D721Med (cell line): ENCODE results near the gene NR0B2.

Experiments used
- DNase-seq: peaks from one replicate; pipeline ENCODE4 v3.0.0; 2011; ENCODE audit warnings: low spot score; ENCODE audit not compliant: insufficient read length
- FAIRE-seq: peaks from 2 replicates; lab custom pipeline; 2011; peaks lifted over from hg19 to GRCh38; lab: Jason Lieb, UNC
- TF ChIP-seq, protein P1 (sequence below): IDR thresholded peaks from 2 replicates; pipeline ENCODE4 v1.5.1; 2012; ENCODE audit warnings: mild to moderate bottlenecking, control low read depth; ENCODE audit not compliant: insufficient read depth; ENCODE audit errors: missing control alignments

The NR0B2 gene

DNA sequence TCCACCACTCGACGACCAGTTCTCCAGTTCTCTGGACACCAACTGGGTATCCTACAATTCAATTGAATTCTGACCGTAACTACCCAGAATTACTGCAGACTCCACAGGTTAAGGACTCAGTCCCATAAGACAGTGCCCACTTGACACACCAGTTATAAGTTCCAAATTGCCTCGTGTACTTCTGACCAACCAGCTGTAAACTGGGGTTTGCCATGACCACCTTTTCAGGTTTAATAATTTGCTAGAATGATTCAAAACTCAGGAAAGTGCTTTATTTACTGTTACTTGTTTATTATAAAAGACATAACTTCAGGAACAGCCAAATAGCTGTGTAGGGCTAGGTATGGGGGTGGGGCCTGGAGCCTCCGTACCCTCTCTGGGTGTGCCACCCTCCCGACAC is 23.0 kb upstream of the NR0B2 start:
- DNase-seq, result no peak
- no peak for FAIRE-seq
- TF ChIP-seq, protein P1, sequence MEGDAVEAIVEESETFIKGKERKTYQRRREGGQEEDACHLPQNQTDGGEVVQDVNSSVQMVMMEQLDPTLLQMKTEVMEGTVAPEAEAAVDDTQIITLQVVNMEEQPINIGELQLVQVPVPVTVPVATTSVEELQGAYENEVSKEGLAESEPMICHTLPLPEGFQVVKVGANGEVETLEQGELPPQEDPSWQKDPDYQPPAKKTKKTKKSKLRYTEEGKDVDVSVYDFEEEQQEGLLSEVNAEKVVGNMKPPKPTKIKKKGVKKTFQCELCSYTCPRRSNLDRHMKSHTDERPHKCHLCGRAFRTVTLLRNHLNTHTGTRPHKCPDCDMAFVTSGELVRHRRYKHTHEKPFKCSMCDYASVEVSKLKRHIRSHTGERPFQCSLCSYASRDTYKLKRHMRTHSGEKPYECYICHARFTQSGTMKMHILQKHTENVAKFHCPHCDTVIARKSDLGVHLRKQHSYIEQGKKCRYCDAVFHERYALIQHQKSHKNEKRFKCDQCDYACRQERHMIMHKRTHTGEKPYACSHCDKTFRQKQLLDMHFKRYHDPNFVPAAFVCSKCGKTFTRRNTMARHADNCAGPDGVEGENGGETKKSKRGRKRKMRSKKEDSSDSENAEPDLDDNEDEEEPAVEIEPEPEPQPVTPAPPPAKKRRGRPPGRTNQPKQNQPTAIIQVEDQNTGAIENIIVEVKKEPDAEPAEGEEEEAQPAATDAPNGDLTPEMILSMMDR, result no peak

DNA sequence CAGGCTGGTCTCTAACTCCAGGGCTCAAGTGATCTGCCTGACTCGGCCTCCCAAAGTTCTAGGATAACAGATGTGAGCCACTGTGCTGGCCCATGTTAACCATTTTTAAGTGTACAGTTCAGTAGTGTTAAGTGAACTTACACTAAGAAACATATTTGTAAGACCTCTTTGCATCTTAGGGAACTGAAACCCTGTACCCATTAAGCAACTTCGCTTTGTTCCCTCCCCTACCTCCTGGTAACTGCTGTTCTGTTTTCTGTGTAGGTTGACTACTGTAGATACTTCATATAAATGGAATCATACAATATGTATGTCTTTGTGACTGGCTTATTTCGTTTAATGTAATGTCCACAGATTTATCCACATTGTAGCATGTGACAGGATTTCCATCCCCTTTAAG is 18.8 kb upstream of the NR0B2 start:
- FAIRE-seq (no peak), DNase-seq (no peak)
- TF ChIP-seq, protein P1, result no peak

DNA sequence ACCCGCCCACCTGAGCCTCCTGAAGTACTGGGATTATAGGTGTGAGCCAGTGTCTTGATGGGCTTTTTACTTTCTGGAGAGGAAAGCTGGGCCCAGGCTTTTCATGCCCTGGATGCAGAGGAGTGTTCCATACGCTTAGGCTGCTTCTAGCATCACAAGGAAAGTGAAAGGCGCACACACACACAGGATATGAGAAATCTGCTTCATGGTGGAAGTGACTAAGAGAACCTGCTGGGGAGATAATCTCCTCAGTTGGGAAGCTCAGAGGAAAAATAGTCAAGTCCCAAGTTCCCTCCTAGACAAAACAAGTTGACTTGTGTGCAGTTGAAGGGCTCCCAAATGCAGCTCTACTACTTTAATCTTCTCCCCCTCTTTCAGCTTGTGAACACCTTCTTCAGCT is 9.9 kb upstream of the NR0B2 start:
- TF ChIP-seq, protein P1, result no peak
- no peak for FAIRE-seq
- DNase-seq, result no peak

DNA sequence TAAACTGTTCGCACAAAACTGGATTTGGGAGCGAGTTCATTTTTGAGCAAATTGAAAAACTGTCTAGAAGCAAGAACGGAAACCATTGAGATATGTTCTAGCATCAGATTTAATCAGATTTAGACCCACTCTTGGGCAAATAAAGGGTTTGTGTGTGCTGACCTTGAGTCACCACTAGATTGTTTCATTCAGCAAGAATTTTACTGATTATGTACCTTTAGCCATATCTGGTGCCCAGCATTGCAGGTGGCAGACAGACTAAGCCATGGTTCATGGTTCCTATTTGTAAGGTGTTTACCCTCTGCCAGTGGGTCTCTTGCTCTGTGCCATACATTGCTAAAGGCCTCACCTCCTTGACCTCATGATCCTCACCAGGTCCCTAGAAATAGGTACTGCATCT is 9.1 kb upstream of the NR0B2 start:
- FAIRE-seq (no peak), DNase-seq (no peak)
- TF ChIP-seq, protein P1, result no peak

DNA sequence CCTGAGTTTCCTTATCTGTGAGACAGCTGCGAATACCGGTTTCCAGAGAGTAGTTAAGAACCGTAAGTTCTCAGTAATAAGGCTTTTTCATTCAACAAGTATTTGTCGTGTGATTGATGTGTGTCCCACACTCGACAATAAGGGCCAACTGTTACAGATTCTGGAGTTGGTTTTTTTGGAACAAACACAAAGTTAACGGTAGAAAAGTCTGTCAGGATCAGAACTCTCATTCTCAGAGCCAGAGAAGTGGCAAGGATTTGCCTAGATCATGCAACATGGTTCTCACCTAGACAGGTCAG is 8.6 kb upstream of the NR0B2 start:
- TF ChIP-seq, protein P1, result no peak
- no peak for DNase-seq
- no peak for FAIRE-seq

DNA sequence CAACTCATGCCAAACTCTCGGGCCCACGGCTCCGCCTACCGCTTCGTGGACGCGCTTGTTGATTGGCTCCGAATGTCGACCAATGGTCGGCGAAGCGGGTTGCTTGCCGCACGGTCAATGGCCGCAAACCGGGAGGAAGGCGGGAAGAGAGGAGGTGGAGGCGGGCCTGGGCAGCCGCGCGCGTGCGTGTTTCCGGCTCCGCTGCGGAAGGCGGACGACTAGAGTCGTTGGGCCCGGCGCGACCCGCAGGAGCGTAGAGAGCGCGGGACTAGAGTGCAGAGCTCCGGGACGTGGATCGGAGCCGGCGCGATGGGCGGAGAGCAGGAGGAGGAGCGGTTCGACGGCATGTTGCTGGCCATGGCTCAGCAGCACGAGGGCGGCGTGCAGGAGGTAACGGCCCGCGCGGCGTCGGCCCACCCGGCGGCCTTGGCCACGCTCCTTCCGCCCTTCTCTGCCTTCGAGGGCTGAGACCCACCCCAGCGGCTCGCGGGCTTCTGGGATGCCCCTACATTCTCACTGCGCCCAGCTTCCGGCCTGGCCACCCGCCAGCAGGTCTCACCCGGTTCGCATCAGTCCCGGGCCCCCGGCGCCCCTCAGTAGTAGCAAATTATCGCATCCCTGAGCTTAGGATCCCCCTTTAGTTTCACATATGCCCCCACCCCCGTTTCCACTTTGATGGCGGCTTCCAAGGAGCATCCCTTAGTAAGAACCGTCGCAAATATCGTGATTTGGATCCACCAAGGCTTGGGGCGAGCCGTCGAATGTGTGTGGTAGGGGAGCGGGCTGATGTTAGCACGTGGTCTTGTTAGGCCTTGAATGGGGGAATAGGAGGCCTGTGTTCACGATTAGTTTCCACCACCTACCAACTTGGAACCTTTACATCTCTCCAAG is 8.0 kb upstream of the NR0B2 start, which contains the start of gene NUDC:
NUDC (plus strand) TSS at position 204 of the 891 bp plus-strand sequence; CDS start at position 310, 106 bp downstream.
- DNase-seq, result peak; percentile 53
- TF ChIP-seq, protein P1, result no peak
- no peak for FAIRE-seq

DNA sequence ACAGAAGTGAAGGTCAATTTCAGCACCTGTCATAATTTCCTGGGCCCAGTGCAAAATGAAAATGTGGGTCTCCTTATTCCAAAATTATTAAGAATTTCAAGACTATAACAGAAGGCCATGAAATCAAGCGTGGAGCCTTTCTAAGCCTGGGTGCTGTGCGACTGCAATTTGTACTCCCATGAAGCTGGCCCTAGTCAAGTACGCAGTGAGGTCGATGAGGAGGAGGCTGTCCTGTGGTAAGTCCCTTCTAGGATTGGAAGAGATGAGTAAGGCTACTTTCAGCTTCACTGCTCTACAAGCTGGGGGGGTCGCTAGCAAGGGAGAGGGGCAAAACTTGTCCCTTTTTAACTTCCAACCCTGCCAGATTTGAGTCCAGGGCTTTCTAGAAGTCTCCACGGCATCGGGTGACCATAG is 7.4 kb upstream of the NR0B2 start:
- DNase-seq, result no peak
- TF ChIP-seq, protein P1, result no peak
- no peak for FAIRE-seq
